Brain microvascular endothelial cell (primary cell): Measurements from ENCODE around the gene NAT10.

Experiments used
- DNase-seq: peaks from one replicate; pipeline ENCODE4 v3.0.0-alpha.2; 2020
- H3K27ac ChIP-seq: fragments of 250-450 bp; sonication (Bioruptor Pico); 2 replicates; pipeline ENCODE4 v1.5.1; 2020; ENCODE audit warnings: mild to moderate bottlenecking, moderate library complexity
- H3K27me3 ChIP-seq: fragments of 250-450 bp; sonication (Bioruptor Pico); replicated peaks from 2 replicates; pipeline ENCODE4 v1.5.1; 2020; ENCODE audit warnings: mild to moderate bottlenecking
- H3K36me3 ChIP-seq: fragments of 250-450 bp; sonication (Bioruptor Pico); replicated peaks from 2 replicates; pipeline ENCODE4 v1.5.1; 2020; ENCODE audit warnings: mild to moderate bottlenecking
- H3K4me3 ChIP-seq: 2 replicates; pipeline ENCODE4 v1.5.1; 2011; ENCODE audit warnings: low read depth, mild to moderate bottlenecking, control low read depth, low read length, moderate library complexity
- CTCF ChIP-seq: IDR thresholded peaks from 2 replicates; pipeline ENCODE4 v1.5.1; 2011; ENCODE audit warnings: low read depth, mild to moderate bottlenecking, moderate library complexity, low read length, control low read depth, inconsistent platforms; ENCODE audit errors: missing control alignments
- in situ Hi-C: cut with HindIII; loops from 2 replicates; pipeline ENCODE4 v1.10.0; 2017; ENCODE audit warnings: low sequenced_read_pairs, low pct_ligation_motif_present

Gene NAT10

GRCh38 chr11:34120651-34121050 is 15.2 kb downstream of the NAT10 start:
- H3K27me3 ChIP-seq = no peaks in the 10 kb centered on the region
- no peak for TF ChIP-seq CTCF
- H3K27ac ChIP-seq = no peak overlapping the region
- peaks cover 88% of the 10 kb centered on the region for H3K36me3 ChIP-seq
- no peak for DNase-seq
- in situ Hi-C loops = no loop called here
- no peak overlapping the region for H3K4me3 ChIP-seq

GRCh38 chr11:34124885-34125668 is 19.6 kb downstream of the NAT10 start:
- no peak overlapping the region for H3K4me3 ChIP-seq
- H3K27ac ChIP-seq = no peak overlapping the region
- H3K36me3 ChIP-seq = peaks cover 76% of the 10 kb centered on the region
- no peak for DNase-seq
- no peak for TF ChIP-seq CTCF
- H3K27me3 ChIP-seq = no peaks in the 10 kb centered on the region
- in situ Hi-C loops = no loop called here

- no peak for DNase-seq
- Histone ChIP-seq H3K27me3 (no peaks in the 10 kb centered on the region), H3K27ac (no peak overlapping the region), H3K4me3 (no peak overlapping the region), H3K36me3 (peaks cover 71% of the 10 kb centered on the region)
- TF ChIP-seq CTCF = no peak
- in situ Hi-C loops = no loop called here
Observed at GRCh38 chr11:34126959-34127848, 21.8 kb downstream of the NAT10 start.

- H3K27ac ChIP-seq = no peak overlapping the region
- H3K27me3 ChIP-seq = no peaks in the 10 kb centered on the region
- no peak for DNase-seq
- H3K36me3 ChIP-seq = peaks cover 69% of the 10 kb centered on the region
- no peak overlapping the region for H3K4me3 ChIP-seq
- in situ Hi-C loops = no loop called here
- no peak for TF ChIP-seq CTCF
Observed at GRCh38 chr11:34128824-34129223, 23.4 kb downstream of the NAT10 start.

- no peak for DNase-seq
- in situ Hi-C loops = no loop called here
- no peaks in the 10 kb centered on the region for H3K27me3 ChIP-seq
- H3K27ac ChIP-seq = no peak overlapping the region
- no peak overlapping the region for H3K4me3 ChIP-seq
- TF ChIP-seq CTCF = no peak
- H3K36me3 ChIP-seq = peaks cover 75% of the 10 kb centered on the region
Observed at GRCh38 chr11:34132261-34132965, 27.0 kb downstream of the NAT10 start.
